LNCAP (cell line): Measurements from ENCODE around the gene BAHCC1.

Experiments used
- TF ChIP-seq, protein P1 (sequence below): fragments of 450-650 bp; IDR thresholded peaks from 2 replicates; pipeline ENCODE4 v1.5.1; 2017; ENCODE audit warnings: mild to moderate bottlenecking

BAHCC1 gene

GRCh38 chr17:81376946-81377714 is 18.1 kb upstream of the BAHCC1 start:
- TF ChIP-seq, protein P1, sequence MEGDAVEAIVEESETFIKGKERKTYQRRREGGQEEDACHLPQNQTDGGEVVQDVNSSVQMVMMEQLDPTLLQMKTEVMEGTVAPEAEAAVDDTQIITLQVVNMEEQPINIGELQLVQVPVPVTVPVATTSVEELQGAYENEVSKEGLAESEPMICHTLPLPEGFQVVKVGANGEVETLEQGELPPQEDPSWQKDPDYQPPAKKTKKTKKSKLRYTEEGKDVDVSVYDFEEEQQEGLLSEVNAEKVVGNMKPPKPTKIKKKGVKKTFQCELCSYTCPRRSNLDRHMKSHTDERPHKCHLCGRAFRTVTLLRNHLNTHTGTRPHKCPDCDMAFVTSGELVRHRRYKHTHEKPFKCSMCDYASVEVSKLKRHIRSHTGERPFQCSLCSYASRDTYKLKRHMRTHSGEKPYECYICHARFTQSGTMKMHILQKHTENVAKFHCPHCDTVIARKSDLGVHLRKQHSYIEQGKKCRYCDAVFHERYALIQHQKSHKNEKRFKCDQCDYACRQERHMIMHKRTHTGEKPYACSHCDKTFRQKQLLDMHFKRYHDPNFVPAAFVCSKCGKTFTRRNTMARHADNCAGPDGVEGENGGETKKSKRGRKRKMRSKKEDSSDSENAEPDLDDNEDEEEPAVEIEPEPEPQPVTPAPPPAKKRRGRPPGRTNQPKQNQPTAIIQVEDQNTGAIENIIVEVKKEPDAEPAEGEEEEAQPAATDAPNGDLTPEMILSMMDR: no peak

GRCh38 chr17:81378941-81379511 is 16.2 kb upstream of the BAHCC1 start:
- TF ChIP-seq, protein P1: no peak

DNA sequence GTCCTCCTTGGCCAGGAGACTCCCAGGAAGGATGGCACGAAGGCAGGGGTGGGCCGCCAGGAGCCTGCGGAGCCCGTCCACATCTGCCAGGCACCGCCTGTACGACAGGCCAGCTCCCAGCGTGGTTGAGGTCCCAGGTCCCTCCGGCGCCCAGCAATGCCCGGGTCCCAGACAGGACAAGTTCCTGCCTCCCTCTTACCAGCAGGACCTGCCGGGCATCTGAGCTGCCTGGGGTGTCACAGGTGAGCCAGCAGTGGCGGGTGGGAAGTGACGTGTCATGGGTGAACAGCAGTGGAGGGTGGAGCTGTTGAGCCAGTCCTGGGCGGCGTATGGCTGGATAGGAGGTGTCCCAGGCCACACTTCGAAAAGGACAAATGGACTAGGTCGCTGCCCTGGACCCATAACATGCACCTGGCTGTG is 15.7 kb upstream of the BAHCC1 start:
- TF ChIP-seq, protein P1: no peak

DNA sequence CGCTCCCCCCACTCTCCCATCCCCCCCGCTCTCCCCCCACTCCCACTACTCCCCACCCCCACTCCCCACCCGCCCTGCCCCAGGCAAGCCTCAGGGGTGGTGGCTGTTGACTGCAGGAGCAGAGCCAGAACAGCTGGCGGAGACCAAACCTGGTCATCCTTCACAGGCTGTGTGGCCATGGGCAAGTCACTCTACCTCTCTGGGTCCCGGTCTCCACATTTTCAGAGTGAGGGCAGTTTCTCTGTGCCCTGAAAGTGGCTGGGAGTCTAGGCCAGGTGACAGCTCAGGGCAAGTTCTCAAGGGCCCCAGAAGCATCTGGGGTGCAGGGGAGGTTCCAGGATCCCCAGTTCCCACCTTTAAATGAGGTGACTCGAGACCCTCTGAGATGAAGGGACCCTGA is 15.1 kb upstream of the BAHCC1 start:
- TF ChIP-seq, protein P1: no peak

DNA sequence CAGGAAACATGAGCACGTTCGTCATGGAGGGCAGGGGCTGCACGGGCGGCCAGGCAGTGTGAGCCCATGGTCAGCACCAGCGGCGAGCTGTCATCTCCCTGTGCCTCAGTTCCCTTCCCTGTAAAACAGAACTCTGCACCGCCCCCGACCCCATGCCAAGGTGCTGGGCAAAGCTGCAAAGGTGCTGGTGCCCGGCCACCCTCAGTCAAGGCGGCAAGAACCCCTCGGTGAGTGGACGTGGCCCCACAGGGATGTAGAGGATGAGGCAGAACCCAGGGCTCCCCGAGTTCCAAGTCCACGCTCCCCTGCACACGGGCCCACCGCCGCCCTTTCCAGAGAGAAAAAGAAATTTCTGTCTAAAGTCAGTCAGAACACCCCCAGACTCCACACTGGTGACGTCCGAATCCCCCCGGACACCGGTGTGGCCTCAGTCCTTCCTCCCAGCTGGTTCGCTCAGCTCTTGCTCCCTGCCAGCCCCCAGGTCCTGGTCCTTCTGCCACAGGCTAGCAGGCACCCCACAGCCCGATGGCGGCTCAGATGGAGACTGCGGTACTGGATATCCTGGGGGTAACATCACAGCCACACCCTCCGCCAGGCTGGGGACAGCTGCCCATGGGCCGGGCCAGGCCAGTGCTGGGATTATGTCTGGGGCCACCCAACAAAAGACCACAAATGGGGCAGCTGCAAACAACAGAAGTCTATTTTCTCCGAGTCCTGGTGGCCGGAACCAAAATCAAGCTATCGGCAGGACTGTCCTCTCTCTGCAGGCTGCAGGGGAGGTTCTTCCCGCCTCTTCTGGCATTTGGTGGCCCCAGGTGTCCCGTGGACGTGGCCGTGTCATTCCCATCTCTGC is 14.4 kb upstream of the BAHCC1 start:
- TF ChIP-seq, protein P1: no peak

DNA sequence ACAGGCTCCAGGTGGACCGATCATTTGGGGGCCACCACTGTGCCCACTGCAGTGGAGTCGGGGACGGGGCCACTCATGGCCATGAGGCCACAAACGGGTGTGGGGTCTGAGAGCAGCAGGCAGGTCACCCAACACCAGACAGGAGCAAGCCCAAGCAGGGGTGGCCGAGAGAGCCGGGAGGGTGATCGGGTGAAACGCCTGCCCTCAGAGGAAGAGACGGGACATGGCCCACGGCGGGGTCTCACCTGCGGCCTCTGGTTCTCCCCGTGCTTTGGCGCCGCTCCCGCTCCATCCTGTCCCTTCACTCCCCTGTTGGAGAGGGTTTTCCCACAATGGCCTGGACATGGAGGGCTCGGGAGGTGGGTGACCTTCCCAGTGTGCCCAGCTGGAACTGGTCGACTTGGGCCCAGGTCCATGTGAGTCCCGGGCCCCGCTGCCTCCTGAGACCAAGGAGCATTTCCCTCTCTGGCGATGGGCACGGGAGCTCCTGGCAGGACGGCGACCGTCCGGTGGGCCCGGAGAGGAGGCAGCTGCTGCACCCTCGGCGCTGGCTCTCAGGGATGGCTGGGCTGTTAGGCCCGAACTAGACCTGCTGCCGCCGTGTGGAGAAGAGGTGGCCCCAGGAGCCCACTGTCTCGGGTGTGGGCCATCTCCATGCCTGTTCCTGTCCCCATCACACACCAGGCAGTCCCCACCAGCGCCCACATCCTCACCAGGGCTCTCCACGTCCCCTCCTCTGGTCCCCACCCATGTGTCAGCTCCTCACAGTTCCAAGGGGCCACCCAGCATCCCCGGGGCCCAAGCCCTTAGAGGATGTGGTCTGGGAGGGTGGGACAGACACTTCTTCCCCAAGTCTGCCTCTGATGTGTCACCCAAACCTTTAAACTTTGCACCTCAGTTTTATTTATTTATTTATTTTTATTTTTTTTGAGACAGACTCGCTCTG is 13.4 kb upstream of the BAHCC1 start:
- TF ChIP-seq, protein P1: no peak

DNA sequence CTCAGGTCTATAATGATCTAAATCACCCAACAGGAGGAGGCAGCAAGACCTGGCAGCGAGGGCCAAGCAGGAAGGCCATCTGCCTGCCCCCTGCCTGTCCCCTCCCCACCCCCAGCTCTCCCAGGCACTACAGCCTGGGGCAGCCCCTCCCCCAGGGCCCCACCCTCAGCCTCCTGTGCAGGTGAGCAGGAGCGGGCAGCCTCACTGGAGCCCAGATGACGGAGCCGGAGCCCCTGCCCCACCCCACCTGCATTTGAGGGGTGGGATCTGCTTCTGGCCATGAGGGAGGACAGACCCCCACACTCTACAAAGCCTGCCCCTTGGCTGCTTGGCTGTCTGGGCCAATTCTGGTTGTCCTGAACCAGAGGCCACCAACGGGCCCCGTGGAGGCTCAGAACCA is 12.4 kb upstream of the BAHCC1 start:
- TF ChIP-seq, protein P1: no peak
